ENCODE results near the gene TMTC3.

DNA sequence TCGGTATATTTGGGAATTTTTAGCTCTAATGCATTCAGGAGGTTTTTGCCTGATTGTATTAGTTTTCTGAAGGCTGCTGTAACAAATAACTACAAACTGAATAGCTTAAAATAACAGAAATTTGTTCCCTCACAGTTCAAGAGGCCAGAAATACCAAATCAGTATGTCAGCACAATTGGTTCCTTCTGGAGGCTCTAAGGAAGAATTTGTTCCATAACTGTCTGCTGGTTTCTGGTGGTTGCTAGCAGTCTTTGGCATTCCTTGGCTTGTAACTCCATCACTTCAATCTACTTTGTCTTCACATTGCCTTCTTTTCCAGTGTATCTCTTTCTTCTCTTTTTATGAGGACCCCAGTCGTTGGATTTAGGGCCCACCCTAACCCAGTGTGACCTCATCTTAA lies 21.3 kb downstream of the TMTC3 start:
- TF ChIP-seq ZNF23 (tag by site-specific recombination; IDR thresholded peaks at IDR 0.05; ENCODE audit: borderline replicate concordance) (no peak), ZBTB7A (tag by site-specific recombination; IDR thresholded peaks at IDR 0.05; ENCODE audit: low read depth) (no peak), ZNF292 (tag by site-specific recombination; IDR thresholded peaks at IDR 0.05; ENCODE audit: borderline replicate concordance, low read depth) (no peak), YY1 (tag by site-specific recombination; IDR thresholded peaks at IDR 0.05) (no peak), REPIN1 (tag by site-specific recombination; IDR thresholded peaks at IDR 0.05; ENCODE audit: low read depth) (no peak), KLF8 (tag by site-specific recombination; IDR thresholded peaks at IDR 0.05) (no peak)
- TF ChIP-seq, protein P1, sequence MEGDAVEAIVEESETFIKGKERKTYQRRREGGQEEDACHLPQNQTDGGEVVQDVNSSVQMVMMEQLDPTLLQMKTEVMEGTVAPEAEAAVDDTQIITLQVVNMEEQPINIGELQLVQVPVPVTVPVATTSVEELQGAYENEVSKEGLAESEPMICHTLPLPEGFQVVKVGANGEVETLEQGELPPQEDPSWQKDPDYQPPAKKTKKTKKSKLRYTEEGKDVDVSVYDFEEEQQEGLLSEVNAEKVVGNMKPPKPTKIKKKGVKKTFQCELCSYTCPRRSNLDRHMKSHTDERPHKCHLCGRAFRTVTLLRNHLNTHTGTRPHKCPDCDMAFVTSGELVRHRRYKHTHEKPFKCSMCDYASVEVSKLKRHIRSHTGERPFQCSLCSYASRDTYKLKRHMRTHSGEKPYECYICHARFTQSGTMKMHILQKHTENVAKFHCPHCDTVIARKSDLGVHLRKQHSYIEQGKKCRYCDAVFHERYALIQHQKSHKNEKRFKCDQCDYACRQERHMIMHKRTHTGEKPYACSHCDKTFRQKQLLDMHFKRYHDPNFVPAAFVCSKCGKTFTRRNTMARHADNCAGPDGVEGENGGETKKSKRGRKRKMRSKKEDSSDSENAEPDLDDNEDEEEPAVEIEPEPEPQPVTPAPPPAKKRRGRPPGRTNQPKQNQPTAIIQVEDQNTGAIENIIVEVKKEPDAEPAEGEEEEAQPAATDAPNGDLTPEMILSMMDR (tag by site-specific recombination; IDR thresholded peaks at IDR 0.05), result no peak
- TF ChIP-seq, protein P2, sequence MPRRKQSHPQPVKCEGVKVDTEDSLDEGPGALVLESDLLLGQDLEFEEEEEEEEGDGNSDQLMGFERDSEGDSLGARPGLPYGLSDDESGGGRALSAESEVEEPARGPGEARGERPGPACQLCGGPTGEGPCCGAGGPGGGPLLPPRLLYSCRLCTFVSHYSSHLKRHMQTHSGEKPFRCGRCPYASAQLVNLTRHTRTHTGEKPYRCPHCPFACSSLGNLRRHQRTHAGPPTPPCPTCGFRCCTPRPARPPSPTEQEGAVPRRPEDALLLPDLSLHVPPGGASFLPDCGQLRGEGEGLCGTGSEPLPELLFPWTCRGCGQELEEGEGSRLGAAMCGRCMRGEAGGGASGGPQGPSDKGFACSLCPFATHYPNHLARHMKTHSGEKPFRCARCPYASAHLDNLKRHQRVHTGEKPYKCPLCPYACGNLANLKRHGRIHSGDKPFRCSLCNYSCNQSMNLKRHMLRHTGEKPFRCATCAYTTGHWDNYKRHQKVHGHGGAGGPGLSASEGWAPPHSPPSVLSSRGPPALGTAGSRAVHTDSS (tag by site-specific recombination; IDR thresholded peaks at IDR 0.05), result no peak
- TF ChIP-seq, protein P3, sequence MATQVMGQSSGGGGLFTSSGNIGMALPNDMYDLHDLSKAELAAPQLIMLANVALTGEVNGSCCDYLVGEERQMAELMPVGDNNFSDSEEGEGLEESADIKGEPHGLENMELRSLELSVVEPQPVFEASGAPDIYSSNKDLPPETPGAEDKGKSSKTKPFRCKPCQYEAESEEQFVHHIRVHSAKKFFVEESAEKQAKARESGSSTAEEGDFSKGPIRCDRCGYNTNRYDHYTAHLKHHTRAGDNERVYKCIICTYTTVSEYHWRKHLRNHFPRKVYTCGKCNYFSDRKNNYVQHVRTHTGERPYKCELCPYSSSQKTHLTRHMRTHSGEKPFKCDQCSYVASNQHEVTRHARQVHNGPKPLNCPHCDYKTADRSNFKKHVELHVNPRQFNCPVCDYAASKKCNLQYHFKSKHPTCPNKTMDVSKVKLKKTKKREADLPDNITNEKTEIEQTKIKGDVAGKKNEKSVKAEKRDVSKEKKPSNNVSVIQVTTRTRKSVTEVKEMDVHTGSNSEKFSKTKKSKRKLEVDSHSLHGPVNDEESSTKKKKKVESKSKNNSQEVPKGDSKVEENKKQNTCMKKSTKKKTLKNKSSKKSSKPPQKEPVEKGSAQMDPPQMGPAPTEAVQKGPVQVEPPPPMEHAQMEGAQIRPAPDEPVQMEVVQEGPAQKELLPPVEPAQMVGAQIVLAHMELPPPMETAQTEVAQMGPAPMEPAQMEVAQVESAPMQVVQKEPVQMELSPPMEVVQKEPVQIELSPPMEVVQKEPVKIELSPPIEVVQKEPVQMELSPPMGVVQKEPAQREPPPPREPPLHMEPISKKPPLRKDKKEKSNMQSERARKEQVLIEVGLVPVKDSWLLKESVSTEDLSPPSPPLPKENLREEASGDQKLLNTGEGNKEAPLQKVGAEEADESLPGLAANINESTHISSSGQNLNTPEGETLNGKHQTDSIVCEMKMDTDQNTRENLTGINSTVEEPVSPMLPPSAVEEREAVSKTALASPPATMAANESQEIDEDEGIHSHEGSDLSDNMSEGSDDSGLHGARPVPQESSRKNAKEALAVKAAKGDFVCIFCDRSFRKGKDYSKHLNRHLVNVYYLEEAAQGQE (tag by site-specific recombination; IDR thresholded peaks at IDR 0.05), result no peak
